IPS DF 19.7 (cell line): ENCODE measurements around the gene CCL20.
"Not testable (repeated sequence)": the region's sequence is repeated elsewhere in the genome, so short reads cannot be mapped to it uniquely, and the experiment has no call there.

Experiments
- DNase-seq: peaks from one replicate; pipeline ENCODE4 v3.0.0-alpha.2; 2013; ENCODE audit warnings: low read depth, low spot score

The CCL20 gene, protein sequence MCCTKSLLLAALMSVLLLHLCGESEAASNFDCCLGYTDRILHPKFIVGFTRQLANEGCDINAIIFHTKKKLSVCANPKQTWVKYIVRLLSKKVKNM

DNA sequence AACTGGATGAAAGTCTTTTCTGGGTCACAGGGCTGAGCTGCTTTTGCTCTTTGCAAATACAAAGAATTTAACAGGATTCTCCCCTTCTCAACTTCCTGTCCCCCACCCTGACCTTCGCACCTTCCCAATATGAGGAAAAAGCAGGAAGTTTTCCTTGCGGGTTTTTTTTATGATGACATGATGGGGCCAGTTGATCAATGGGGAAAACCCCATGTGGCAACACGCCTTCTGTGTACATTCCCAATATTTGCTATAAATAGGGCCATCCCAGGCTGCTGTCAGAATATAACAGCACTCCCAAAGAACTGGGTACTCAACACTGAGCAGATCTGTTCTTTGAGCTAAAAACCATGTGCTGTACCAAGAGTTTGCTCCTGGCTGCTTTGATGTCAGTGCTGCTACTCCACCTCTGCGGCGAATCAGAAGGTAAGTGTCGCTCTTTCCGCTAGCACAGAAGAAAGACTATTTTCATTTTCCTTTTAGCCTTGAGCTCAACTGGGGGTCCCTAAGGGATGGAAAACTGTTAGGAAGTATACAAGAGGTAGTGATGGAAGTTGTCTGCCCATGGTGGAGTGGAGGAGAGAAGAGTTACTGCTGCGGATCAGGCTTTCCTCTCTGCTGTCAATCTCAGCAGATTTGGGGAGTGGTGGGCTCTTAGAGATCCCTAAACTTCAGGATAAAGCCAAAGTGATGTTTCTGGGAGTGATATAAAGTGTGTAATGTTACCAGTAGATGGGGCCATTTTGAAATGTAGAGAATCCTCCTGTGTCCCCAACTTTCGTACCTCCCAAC lies at the start of gene CCL20:
Gene CCL20, plus strand, starts transcription at position 281 of the 792 bp plus-strand sequence. Its CDS starts 70 bp downstream, at position 351.
- DNase-seq = no peak

DNA sequence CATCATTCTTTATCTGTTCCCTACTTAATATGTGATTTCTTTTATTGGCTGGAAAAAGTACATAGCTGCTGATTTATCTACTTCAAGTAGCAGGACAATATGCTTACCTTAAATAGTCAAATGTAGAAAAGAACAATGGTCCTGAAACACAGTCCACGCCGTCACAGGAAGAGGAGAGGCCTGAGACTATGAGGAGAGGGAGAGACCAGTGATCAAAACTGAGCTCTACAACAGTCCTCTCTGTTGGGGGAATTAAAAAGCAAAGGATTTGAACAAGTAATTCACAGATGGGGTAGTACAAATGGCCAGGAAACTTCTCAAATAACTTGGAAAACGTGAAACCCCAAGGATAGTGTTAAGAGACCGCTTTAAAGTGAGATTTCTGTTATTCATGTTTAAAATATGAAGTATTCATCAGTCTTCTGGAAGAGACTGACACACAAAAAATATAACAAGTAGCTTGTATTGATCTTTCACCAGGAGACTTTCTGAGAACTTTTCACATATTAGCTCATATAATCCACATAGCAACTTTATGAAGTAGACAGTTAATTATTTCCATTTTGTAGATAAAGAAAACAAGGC lies 47.8 kb upstream of the CCL20 start:
- no peak for DNase-seq

DNA sequence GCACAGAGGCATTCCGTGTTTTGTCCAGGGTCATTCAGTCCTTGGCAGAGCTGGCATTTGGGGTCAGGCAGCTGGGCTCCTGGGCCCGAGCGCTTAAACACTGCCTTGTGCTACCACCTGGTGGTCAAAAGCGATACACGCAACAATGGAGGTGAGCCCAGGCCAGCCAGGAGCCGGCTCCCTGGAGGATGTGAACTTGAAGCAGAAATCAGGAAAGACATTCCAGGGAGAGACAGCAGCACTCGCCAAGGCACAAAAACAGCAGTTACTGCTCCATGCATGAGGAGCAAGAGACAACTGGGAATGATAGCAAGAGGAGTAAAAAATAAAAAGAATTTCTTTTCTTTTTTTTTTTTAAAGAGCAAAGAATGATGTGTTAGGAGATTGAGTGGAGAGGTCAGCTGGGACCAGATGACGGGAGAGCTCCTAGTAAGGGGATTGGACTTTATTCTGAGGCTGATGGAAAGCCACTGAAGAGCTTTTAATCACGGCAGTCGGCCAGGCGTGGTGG lies 47.2 kb upstream of the CCL20 start:
- no peak for DNase-seq

DNA sequence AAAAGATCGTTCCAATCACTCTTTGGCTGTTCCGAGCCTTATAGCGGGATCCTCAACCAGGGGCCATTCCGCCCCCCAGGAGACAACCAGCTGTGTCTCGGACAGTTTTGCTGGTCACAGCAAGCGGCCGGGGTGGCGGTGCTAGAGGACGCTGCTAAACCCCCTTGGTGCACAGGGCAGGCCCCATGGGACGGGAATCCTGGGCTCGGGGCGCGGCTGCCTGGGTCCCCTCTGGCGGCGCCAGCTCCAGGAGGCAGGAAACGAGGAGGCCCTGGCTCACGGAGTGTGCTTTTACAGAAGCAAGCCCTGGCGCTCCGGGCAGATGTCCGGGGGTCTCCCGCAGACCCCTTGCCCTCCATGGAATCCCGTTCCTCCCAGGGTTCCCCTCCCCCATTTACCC lies 45.8 kb upstream of the CCL20 start:
- DNase-seq = no peak

DNA sequence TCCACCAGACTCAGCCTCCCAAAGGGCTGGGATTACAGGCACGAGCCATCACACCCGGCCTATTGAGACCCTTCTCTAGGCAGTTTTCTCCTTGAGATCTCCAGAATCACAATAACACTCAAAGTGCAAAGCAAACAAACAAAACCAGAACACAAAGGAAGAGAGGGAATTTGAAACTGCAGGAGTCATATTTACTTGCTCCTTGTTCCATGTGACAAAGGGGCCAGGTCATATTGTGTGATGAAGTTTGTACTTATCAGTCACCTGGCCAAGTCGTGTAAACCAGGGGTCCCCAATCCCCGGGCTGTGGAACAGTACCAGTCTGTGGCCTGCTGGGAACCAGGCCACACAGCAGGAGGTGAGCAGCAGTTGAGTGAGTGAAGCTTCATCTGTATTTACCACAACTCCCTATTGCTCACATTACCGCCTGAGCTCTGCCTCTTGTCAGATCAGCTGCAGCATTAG lies 41.4 kb upstream of the CCL20 start:
- DNase-seq = no peak

DNA sequence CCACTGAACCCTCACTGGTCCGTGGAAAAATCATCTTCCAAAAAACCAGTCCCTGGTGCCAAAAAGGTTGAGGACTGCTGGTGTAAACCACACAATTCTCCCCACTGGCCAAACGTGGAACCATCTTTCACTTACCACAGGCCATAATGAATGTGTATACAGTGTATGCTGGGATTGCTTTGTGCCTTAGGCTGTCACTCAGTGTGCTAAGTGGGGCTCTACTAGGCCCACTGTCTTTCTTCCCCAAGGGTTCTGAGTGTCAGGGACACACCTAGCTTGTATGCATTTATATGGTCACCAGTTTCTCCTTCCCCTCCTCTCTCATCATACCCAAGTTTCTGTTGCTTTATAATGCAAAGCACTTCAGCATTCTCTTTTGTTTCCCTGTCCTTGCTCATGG lies 40.7 kb upstream of the CCL20 start:
- no peak for DNase-seq

DNA sequence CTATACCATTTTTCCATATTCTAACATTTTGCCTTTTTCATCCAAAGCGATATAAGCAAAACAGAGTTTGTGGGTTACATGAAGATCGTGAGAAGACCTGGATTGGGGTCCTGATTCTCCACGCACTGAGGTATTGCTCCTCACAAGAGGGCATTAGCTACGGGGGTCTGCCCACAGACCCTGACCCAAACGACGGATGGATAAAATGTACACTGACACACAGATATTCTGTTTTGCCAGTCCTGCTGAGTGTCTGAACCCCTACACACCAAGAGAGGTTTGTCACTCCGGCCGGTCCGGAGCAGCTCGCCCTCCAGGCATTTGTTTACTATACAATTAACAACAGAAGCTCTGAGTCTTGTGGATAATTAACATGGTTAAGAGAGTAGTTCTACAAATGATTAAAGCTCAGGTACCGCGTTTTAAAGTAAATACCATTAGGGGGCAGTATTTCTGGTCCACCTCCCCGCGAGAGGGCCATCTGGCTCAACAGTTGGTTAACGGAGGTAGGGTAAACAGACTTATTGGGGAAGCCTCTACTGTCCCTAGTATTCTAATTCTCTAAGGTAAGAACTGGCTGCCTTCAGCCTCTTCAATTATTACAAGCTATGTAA lies 39.5 kb upstream of the CCL20 start:
- DNase-seq = no peak

DNA sequence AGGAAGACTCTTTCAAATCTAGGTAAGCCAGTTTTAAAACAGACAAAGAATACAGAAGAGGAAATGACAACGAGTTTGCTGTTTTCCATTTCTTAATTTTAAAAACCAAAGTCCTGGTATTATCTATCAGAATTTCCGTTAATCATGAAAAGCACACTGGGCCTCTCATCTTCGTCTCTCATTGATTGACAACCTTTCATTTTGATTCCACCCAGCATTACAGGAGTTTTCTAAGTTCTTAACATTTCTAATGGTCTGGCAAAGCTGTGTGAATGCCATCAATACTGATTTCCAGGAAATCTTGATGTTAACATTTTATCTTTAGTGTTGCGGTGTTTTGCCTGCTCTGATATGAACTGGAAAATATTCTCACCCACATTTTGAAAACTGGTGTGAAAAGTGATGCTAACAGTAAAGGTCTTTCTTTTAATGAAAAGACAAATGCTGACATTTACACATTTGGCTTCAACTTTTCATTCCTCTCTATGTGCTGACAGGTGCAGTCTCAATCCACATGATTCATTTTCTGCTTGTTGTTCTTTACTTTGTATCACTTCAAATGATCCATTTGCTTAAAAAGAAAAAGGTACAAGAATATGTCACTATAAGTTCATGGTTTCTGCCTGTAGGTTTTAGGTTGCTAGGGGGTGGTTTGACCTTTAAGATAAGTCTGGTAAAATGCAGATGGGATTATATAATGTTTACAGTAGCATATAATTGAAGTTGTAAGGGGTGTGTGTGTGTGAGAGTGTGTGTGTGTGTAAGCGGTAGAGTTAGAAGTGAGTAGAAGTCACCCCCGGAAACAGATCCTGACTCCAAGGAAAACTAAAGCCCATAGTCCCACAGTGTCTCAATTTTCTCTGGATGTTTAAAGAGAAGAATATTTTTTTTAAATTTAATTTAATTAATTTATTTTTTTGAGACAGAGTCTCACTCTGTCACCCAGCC lies 38.5 kb upstream of the CCL20 start:
- DNase-seq = no peak

DNA sequence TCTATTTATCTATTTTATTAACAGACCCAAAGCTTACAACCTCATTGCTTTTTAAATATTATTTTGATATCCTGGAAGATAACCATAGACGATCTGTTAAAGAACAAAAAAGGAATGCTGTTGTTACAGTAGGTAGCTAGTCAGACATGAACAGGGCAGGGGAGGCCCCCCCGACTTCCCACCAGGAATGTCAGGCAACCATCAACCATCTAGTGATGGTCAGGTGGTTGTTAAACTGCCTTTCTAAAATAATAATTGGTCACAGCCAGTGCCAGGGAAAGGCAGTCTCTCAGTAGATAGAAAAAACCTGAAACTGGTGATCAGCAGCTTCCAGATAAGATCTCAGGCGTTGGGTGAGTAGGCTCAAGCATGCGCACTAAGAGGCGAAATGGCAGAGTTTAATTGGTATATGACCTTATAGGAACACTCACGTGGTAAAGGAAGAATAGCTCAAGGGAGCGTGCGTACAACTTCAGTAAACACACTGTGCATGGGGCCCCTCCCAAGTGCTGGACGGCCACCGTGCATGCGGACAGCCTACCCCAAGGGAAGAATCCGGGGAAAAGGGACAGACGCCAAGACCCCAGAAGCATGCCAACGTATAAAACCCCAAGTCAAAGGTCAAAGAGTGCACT lies 32.5 kb upstream of the CCL20 start:
- no peak for DNase-seq

DNA sequence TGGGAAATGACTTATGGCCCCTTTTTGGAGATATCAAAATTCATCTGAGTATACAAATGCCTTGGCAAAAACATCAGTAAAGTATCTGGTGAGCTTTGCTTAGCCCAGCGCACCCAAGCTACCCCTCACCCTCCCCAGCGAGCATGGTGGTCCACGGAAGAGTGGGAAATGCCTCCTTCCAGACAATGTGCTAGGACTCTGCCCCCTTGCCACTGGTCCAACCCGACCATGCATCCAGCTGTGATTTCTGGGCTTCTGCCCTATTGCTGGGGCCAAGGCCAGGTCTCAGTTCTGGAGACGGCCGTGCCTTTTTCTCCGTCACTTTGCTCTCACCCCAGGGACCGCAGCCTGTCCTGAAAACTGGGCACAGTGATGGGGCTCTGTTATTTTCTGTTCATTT lies 31.8 kb upstream of the CCL20 start:
- DNase-seq = no peak

DNA sequence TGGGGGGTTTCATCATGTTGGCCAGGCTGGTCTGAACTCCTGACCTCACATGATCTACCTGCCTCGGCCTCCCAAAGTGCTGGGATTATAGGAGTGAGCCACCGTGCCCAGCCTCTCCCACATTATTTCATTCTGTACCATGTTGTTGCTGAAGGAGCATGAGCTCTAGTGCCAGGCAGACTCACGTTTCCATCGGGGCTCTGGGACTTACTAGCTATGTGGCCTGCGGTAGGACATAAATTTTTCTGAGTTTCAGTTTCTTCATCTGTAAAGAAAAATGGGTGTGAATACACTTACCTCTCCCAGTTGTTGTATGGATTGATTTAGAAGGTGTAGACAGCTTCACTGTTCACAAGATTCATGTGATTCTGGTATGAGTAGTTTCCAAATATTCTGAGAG lies 30.8 kb upstream of the CCL20 start:
- no peak for DNase-seq

DNA sequence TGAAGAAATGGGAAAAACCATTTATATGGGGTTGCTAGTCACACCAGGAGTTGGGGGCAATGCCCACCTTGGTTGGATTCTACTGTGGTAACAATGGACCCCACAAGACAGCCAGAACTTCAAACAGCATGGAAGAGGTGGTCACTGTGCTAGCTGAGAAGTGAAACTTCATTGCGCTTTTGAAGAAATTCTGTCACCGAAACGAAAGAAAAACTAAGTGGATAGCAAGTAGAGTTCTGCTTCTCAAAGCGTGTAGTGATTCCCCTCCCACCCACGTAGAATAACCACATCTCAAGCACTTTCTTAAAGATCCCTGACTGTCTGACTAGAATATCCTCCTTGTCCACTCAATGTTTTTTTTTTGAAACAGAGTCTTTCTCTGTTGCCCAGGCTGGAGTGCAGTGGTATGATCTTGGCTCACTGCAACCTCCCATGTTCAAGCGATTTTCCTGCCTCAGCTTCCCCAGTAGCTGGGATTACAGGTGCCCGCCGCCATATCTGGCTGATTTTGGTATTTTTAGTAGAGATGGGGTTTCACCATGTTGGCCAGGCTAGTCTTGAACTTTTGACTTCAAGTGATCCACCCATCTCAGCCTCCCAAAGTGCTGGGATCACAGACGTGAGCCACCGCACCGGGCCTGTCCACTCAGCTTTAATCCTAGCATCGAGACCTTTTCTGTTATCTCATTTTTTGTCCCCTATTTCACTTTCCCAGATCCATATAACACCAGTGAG lies 30.1 kb upstream of the CCL20 start:
- DNase-seq = no peak

DNA sequence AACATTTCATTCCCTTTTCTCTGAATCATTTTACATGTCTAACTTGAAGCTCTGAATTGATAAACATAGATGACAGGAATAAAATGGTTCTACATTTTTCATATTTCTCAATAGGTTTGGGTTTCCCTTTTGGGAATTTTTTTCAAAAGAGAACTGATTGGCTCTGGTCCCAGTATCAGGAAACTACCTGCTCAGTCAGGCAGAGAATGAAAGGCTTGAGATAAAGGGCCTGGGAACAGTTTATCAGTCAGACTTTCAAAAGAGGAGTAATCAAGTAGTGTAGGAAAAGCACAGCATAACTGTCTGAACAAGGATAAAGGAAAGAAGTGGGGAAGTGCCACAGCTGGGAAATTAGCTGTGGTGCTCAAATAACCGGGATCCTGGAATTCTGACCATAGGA lies 28.3 kb upstream of the CCL20 start:
- DNase-seq = no peak

DNA sequence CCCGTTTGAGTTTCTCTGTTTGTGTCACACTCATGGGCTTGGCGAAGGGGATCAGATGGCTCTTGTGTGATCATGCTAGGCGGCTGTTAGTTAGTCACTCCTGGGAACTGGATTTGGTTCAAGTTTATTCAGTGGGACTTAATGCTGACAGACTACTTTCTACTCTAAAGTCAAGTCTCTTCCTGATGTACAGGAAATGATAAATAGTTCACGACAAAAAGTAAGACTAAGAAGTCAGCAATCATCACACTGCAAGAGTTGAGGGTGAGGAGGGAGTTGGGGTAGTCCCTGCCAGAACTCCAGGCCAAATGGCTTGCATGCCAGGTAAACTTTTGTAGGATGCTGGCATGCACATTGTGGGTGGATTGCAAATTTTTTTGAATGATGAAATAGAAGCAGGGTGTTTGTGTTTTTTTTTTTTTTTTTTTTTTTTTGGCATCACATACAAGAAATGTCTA lies 25.1 kb upstream of the CCL20 start:
- DNase-seq = no peak

DNA sequence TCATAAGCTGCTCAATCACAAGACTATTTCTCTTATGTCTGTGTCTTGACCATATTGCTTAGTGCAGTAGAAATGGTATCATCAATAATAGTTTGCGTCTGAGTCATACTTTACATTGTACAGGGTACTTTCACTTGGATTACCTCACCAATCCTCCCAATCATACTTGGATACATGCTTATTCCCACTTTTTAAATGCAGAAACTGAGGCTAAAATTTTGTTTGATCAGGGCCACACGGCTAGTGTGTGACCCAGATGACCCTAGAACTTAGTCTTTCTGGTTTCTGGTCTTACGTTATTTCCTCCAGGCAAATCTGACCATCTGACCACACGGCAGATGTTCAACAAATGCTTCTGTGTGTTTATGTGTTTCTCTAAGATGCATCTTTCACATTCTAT lies 23.8 kb upstream of the CCL20 start:
- DNase-seq = no peak

DNA sequence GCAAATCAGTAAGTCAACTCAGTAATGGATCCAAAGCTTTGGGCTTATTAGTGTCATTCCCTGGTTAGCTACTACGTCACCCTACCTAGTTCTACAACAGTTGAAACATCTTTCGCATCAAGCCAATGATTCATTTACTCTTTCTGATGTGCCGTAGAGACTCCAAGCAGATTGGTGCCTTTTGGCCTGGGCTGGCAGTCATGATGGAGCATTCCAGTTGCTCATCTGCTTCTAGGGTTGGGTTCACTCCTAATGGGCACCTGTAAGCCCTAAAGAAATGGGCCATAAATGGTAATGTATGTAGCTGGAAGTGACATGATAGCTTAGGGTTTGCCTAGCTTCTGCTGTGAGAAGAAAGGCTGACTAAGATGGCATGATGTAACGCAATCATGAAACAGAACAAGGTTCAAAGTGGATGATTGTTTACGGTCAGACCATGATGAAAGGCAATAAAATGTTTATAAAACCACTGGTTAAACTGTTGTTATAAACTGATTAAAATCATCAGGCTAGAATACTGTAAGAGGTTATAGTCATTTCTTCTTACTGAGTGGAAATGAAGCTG lies 20.4 kb upstream of the CCL20 start:
- no peak for DNase-seq

DNA sequence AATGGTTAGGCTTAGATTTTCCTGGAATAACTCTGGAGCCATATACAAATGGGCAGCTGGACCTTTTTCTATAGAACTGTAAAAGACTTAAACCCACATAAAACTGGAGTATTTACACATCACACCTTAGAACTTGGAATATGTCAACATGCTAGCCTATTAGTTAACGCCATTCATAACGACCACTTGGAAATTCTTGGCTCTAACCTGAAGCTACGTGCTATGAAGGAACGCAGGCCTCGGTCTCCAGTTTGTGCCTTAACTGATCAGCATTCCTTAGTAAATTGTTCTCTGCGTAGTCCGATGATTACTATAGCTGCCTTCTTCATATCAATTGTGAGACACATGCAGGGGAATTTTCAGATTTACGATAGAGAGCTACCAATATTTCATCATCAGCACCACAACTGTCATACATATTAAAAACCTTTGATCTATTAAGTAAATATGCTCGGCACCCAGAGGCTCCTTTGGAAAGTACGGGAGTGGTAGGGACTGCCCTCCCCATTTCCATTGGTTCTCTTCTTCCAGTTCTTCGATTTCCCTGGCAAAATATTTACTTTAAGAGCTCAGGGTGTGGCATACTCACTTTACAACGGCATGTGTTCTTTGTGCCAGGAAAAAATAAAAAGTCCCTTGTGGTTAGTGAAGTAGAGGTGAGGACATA lies 17.5 kb upstream of the CCL20 start:
- no peak for DNase-seq

DNA sequence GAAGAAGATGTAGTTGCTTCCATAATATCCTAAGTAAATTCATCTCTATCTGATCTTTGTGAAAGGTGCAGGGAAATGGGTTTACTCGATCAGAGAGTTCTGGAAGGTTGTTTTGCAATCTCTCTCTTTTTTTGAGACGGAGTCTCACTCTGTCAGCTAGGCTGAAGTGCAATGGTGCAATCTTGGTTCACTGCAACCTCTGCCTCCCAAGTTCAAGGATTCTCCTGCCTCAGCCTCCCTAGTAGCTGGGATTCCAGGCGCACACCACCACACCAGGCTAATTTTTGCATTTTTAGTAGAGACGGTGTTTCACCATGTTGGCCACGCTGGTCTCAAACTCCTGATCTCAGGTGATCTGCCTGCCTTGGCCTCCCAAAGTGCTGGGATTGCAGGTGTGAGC lies 16.9 kb upstream of the CCL20 start:
- DNase-seq = not testable (repeated sequence)

DNA sequence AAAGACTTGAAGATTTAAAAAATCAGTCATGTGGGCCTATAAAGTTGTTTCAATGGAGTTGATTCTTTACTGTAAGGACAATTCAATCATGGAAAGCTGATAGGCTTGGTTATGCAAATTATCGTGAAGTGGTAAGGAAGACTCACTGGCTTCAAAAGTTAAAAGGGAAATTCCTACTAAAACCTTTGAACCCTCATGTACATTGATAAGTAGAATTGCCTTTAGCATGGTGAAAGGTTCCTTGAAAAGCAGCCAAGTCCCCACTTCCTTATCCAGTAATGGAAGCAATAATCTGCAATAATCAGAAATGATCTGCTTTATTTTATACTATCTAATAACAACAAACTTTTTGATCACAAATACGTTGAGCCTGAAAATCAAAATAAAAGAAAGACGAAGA lies 14.4 kb upstream of the CCL20 start:
- no peak for DNase-seq
